HG02852 (cell line): ENCODE results near the gene BATF3.
A peak's percentile ranks its signal among the peaks of the same experiment; 100 is the strongest.

Source experiments
- ATAC-seq: cut with Tn5 transposase; IDR thresholded peaks from one replicate; pipeline ENCODE4 v1.9.1; 2021; ENCODE audit warnings: mild to moderate bottlenecking, moderate library complexity; ENCODE audit not compliant: unreplicated experiment

The BATF3 gene

DNA sequence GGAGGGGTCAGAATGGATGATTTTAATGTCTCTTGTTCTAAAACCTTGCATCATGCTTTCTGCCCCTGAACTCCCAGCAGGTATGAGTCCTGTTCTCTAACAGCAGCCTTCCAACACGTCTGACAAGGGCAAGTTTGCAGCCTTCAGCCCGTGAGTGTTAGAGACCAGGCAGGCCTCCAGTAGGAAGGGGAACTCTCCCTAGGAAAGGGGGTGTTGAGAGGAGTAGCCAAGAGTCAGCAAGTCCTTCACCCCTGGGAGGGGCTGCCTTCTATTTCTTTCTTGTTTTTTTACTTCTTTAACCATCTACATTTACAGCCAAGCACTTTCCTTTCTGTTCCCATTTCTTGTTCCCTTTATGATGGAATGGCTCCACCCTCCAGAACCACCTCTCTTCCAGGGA is 14.2 kb downstream of the BATF3 start:
- ATAC-seq: no peak

DNA sequence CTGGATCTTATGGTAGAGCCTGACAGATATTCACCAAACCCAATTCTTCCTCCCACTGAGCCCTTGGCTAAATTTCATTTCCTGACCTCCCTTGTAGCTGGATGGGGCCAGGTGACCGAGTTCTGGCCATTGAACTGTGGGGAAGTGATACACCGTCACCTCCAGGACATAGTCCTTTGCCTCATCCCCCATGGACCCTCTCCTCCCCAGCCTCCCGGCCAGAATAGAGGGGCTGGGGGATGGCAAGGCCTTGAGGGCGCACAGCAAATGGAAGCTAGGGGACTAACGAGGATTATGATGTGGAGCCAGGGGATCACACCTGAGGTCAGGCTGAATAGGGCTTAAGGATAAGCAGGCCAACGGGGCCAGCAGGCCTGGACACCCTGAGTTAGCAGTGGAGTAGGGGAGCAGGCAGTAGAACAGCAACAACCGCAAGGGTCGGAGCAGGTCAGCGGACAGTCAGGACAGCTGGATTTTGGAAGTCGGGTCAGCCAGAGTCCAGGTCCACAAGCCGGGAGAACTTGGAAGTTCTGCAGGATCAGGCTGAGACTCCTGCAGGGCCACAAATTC is 15.0 kb downstream of the BATF3 start:
- no peak for ATAC-seq

DNA sequence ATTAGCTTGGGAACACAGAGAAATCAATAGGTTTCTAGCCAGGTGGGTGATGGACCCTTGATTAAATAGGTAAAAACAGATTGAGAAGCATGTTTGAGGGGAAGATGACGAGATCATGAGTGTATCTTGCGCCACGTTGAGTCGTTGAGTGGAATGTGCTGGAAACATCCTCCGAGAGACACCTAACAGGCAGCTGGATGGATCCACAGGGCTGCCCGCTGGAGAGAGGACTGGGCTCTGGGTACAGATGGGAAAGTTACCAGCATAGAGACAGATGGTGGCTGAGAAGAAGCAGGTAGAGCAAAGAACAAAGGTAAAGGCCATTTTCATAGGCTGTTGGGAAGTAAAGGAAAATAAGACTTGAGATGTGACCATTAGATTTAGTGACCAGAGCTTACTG is 15.6 kb downstream of the BATF3 start:
- ATAC-seq: no peak

DNA sequence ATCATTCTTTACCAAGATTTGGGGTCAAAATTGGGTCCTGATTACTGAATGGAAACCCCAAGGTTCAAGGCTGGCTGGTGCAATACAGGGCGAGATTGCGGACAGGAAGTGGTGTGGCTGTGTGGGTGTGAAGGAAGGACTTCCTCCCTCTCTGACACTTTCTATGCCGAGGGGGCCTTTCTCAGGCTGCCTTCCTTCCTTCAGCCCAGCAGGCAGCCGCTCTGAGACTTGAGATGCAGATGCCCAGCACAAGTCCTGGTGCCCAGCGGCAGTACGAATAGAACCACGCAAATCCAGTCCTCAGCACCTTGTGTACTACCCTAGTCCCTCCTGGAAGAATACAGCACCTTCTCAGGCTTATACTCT is 16.3 kb downstream of the BATF3 start:
- ATAC-seq: peak; percentile 58

DNA sequence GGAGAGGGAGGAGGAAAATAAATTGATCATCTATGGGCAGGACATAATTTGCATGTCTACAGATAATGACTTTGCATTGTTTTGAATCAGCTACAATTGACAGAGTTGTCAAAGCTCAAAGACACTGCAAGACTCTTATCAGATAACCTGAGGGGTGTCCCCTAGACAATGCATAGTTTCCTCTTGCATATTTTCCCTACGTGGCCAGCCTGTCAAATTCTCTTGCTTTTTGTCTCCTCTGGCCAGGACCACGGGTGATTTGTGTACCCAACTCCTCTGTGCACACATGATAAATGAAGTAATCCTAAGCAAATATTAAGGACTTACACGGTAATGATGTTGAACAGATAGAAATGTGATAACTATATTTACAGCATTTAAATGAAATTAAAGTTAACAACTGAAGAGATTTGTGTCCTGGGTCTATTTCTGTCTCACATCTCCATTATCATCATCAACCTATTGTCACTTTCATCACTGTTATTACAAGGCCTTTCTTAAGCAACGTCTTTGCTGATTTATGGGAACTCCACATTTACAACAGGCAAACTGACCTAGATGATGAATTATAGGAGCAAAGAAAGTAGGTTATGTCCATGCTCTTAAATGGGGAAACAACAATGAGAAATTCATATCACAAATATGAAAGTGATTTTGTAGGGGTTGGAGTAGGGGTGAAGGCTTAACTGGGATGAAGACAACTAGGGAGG is 18.8 kb downstream of the BATF3 start:
- no peak for ATAC-seq

DNA sequence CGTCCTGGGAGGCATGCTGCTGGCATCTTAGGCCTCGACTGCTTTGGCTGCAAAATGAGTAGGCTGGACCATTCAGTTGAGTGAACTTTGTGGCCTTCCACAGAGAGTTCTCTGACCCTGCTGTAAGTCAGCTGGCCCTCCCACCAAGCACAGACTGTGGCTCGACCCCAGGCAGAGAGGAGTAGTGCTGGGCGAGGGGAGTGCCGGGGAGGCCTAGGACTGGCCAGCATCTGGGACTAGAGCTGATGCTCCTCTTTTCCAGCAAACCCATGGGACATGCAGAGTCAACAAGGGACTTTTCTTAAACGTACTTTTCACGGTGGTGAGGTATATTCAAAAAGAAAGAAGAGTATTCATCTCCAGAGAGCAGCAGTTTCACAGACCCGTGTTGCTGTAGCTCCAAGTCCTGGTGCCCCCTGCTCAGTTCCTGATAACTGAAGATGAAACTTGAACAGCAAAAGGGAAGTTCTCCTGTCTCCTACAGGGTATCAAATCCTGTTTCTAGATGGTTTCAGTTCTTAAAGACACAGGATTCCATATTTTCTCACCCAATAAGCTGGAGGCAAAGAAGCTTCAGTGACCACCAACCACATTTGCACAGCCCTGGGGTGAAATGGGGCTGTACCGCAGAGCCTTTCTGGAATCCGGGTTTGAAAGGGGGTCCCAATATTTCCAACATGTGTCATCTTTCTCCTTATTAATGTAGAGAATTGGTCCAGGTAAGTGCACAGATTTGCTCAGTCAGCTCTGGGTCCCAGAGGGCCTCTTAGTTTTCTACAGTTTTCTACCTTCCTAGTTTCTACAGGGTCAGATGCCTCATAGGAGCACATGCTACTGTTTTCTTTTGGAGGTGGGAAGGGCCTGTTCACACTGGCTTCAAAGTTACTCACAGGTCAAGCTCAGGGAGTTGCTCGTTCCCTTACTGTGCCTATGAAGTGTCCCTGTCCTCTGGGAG is 20.9 kb downstream of the BATF3 start:
- ATAC-seq: peak; percentile 66

DNA sequence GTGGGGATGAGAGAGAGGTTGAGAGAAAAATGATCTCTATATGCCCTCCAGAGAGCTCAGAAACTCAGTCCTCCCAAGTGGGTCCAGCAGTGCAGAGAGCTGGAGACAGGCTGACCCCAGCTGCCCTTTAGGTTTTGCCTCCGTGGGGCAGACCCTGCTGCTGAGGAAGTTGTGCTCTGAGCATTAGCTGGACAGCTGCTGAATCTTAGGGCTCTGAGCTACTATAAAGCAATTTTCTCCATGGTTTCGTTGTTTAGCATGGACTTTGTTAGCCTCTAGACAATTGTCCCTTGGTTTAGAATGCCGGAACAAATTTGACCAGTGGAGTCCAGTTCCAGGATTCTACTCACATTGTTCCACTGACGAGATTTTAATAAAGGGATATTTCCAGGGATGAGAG is 22.1 kb downstream of the BATF3 start:
- ATAC-seq: no peak

DNA sequence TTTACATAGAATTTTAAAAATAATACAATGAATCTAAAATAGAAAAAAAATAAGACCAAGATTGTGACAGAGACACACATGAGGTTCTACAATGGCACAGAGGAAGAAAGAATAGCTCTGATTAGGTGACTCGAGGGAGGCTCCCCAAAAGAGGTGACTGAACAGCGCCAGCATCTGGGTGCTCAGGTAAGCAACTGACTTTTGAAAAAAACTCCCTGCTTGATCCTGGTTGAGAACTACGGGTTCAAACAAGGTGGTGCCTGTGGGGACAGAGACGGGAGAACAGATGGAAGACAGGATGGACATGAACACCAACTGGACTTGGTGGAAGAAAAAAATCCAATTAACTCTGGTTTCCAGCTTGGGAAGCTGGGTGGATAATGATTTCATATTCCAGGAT is 22.5 kb downstream of the BATF3 start:
- no peak for ATAC-seq

DNA sequence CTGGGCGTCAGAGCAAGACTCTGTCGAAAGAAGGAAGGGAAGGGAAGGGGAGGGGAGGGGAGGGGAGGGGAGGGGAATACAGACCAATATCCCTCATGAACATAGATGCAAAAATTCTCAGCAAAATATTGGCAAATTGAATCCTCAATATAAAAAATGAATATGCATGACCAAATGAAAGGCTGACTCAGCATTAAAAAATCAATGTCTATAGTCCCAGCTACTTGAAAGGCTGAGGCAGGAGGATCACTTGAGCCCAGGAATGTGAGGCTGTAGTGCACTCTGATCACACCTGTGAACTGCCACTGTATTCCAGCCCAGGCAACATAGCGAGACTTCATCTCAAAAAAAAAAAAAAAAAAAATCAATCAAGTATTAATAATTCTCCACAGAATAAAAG is 24.0 kb downstream of the BATF3 start:
- ATAC-seq: no peak

DNA sequence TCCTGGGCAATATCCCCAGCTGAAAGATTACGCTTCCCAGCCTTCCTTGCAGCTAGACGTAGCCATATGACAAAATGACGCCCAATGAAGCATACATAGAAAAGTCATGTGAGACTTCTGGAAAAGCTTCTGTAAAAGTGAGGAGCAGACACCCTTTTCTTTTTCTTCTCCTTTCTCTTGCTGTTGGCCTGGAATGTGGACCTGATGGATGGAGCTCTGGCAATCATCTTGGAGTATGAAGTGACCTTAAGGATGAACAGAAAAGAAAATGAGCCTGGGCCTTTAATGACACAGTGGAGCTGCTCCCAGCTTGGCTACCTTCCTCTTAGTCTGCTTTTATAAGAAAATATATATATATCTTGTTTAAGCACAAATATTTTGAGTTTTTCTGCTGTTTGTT is 24.8 kb downstream of the BATF3 start:
- ATAC-seq: no peak

DNA sequence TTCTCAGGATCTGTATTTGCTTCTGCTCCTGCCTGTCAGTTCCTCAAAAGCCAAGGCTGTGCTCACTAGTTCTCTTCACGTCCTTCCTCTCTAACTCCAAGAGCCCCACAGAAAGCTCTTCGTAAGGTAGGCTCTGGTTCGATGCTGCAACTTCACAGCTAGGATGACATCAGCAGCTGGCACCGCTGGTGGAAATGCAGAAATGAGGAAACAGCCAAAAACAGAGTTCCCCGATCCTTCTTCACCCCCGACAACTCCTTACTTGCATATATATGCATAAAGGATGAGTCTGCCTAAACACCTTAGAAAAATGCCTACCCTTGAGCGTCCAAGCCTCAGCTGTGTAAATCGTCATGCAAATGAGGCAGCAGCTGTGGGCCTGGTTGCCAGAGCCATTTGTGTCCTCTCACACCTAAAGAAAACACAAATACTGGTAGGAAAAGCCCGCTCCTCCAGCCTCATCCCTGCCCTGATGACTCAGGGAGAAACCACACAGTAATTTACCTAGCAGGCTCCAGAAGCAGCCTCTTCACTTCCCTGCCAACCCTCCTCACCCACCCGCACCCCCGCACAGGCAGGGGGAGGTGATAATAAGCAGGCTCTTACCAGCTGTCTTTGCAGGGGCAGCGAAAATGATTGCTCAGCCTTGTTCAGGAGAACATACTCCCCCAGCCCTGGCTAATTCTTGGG is 28.2 kb downstream of the BATF3 start:
- ATAC-seq: no peak

DNA sequence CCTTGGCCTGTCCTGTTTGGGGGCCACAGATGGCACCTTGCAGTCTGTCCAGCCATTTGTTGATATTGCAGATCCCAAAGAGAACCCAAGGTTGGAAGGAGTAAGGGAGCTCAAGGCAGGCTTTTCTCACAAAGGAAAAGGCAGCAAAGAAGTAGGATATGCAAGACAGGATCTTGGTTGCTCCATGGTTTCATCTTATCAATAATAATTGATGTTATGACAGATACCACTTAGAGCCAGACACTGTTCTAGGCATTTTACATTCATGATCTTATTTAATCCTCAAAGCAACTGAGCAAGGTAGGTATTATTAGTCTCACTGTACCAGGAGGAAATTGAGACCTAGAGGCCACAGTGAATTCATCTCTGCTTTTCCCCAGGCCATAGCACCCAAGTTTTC is 28.8 kb downstream of the BATF3 start:
- no peak for ATAC-seq

DNA sequence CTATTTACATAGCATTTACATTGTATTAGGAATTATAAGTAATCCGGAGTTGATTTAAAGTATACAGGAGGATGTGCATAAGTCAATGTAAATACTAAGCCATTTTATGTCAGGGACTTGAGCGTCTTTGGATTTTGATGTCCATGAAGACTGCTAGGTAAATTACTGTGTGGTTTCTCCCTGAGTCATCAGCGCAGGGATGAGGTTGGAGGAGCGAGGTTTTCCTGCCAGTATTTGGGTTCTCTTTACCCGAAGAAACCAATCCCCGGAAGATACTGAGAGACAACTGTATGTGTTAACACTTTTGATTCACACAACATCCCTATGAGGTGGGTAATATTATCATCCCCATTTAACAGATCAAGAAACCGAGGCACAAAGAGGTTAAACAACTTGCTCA is 29.3 kb downstream of the BATF3 start:
- no peak for ATAC-seq

DNA sequence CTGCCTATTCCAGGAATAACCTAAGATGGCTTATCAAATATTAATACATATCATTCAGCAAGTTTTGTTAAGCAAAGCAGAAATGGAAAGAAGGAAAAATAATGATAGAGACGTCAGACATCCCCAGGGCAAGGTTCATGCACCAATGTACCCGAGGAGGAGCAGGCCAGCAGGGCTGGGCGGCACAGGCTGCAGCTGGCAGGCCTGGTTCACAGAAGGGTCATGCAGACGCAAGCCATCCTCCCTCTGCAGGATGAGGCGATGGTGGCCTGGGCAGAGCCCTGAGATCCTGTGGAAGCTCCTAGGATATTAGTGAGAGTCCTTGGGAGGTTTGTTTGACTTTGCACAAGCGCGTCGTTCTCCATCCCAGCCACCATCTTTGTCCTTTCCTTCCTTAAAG is 30.0 kb downstream of the BATF3 start:
- ATAC-seq: no peak

DNA sequence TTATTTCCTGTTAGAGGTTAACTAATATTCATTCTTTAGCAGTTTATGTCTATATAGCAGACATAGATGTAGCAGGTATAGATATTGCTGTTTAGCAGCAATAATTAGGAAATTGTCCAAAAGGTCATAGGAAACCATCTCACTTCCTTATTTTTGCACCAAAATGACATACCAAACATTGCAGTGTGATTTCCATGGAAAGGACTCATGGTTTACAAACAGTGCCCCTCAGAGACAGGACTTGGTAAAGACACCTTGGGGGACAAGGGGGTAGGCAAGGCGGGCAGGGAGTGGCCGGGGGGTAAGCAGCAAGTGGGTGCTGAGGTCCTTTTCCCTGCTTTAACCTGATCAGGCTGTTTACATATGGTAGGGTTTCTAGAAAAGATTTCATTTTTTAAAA is 30.5 kb downstream of the BATF3 start:
- ATAC-seq: no peak

DNA sequence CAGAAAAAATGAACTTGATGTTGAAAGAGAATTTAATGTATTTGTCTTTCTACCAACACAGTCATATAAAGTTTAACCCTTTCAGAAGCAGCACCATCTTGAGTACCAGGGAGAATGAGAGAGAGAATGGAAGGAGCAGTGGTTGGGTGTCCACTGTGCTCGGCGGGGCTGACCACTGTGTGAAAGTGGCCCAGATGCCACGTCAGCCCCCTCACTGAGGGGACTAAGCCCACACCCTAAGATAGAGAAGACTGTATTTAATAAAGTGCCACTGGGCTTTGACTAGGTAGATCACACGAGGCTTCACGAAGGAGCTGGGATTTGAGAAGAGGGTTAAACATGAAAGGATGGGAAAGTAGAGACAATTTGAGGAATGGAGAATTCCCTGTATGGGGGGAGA is 31.2 kb downstream of the BATF3 start:
- ATAC-seq: no peak

DNA sequence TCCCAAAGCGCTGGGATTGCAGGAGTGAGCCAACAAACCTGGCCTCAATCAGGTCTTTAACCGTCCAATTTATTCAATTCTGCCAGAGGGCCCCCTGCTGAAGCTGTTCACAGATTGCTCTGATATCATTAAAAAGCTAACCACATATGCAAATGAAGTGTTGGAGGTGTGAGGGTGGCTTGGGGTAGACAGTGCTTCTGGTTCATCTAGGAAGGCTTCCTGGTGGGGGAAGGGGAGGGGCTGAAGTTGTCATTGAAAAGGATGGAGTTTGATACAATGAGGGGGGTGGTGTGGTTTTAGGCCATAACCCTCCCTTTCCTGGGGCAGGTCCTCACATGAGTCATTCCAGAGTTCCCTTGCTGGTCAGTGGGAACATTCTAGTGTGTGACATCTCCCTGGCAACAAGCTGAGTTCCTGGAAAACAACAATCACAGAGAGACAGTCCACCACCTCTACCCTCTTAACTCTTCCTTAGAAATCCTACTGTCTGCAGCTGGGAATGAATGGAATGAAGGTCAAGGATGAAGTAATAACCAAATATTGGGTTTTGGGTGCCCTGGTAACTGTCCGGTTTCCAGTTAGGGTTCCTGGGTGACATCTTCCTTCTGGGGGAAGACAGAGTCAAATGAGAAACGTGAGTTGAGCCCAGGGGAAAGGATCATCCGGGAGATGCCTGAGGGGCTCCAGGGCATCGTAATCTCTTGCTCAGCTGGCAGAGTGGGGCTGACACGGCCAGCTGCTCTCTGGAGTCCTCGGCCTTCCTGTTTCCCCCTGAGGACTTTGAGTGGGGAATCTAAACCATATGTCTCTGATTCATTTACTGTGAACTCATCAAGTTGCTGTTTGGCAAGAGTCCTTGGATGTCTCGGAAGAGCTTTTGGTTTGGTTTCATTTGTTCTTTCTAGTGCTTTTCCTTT is 32.2 kb downstream of the BATF3 start:
- ATAC-seq: no peak

DNA sequence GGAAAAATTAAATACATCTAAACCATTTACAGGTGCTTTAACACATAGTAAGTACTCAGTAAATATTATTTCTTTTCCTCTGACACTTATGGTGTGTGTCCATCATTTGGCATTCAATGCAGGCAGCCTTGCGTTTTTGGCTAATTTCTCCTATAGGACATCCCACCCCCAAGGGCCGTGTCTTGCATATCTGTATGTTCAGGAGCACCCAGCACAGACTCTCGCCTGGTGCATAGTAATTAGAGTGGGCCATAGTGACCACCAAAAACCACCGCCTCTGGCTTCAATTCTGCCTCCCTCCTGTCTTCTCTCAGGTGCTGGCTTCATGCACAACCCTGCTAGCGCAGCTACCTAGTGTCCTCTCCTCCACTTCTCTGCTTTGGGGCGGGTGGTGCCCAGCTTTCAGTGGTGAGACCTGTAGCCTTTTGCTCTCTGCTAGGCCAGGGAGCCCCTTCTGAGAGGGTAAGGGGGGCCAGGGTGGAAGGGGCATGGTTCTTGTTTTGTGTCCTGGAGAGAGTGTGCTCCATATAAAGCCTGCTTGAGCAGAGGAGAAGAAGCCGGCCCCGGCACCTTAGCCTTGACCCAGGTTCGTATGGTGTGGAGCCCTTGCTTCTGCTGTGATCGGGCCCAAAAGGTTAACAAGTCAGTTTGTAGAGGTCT is 33.4 kb downstream of the BATF3 start:
- no peak for ATAC-seq

DNA sequence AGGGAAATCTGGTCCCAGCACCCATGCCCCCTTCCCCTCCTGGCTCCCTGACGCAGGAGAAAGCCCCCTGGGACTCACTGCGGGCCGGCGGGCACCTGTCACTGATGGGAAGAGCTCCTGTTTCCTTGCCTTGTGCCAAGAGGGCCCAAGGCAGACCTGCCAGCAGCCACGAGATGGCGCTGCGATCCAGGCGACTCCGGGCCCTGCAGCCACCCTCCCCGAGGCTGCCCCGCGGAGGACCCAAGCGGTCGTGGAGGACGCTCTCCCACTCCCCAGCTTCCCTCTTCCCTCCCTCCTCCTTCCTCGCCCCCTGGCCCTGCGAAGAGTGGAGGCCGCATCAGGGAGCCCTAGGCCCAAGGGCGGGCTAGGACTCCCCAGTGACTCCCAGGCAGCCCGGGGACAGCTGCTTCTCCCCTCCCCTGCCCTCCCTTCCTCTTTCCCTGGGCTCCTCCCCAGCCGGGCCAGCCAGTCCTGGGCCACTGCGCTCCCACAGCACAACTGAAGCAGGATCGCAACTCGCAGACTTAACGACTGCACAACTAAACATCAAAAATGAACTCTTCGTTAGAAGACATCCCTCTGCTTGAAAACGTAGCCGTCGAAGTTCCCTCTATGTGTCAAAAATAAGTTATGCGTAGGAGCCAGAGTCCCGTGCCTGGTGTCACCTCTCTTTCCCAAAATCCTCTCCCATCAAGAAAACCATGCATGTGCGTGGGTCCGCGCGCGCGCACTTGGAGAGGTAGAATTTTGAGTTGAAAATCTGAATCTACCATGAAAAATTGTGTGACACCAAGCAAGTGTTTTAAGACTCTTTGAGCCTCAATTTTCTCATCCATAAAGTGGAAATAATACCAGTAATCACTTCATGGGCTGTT is 34.2 kb downstream of the BATF3 start:
- peak; percentile 92 for ATAC-seq
